Spleen (tissue), 11 donors: ENCODE results near the gene PNLIP. TPM values are rescaled to one million over a fixed set of nuclear protein-coding genes. Genes with fewer than 3 reads are reported as not detected.

Source experiments
- DNase-seq: peaks from one replicate; pipeline ENCODE4 v3.0.0-alpha.2; 2020
- H3K27ac ChIP-seq, 8 donors: fragments of 200-600 bp; sonication (generic) in 7 of 8; 1 replicate in 4 of 8; 2 replicates in 4 of 8; pipeline versions ENCODE4 v1.5.0 to v1.8.0; 2016 to 2021; ENCODE audit warnings: inconsistent platforms in 4 of 8, mild to moderate bottlenecking in 4 of 8, moderate library complexity in 1 of 8
- H3K27me3 ChIP-seq, 7 donors: fragments of 200-600 bp; sonication (generic) in 6 of 7; replicated peaks in 1 of 7; 1 replicate in 4 of 7; 2 replicates in 3 of 7; pipeline versions ENCODE4 v1.5.0 to v1.8.0; 2016 to 2021; ENCODE audit warnings: inconsistent platforms in 3 of 7, mild to moderate bottlenecking in 1 of 7
- H3K36me3 ChIP-seq, 6 donors: fragments of 200-600 bp; sonication (generic) in 5 of 6; 1 replicate in 4 of 6; 2 replicates in 2 of 6; pipeline versions ENCODE4 v1.5.0 to v1.8.0; 2016 to 2021; ENCODE audit warnings: inconsistent platforms in 2 of 6
- H3K4me1 ChIP-seq, 6 donors: fragments of 200-600 bp; sonication (generic) in 5 of 6; 1 replicate in 3 of 6; 2 replicates in 3 of 6; pipeline versions ENCODE4 v1.5.0 to v1.8.0; 2016 to 2021; ENCODE audit warnings: inconsistent platforms in 3 of 6
- H3K4me3 ChIP-seq, 8 donors: fragments of 200-600 bp; sonication (generic) in 7 of 8; 1 replicate in 4 of 8; 2 replicates in 4 of 8; pipeline versions ENCODE4 v1.5.0 to v1.8.0; 2016 to 2021; ENCODE audit warnings: inconsistent platforms in 4 of 8, mild to moderate bottlenecking in 4 of 8, moderate library complexity in 2 of 8
- H3K9me3 ChIP-seq, 8 donors: fragments of 200-600 bp; sonication (generic) in 7 of 8; 1 replicate in 4 of 8; 2 replicates in 4 of 8; pipeline versions ENCODE4 v1.5.0 to v1.8.0; 2016 to 2021; ENCODE audit warnings: inconsistent platforms in 4 of 8
- CTCF ChIP-seq, 11 experiments: fragments of 200-600 bp in 7 of 11; fragments of 450-650 bp in 4 of 11; sonication (generic) in 4 of 11; IDR thresholded peaks in 8 of 11; conservative IDR thresholded peaks in 3 of 11; 1 replicate in 7 of 11; 2 replicates in 4 of 11; pipeline versions ENCODE4 v1.4.0 to v1.8.0; 2016 to 2021; ENCODE audit warnings: antibody characterized with exemption in 11 of 11, inconsistent platforms in 4 of 11, mild to moderate bottlenecking in 1 of 11
- POLR2A ChIP-seq, 3 donors: fragments of 450-650 bp; IDR thresholded peaks; one replicate each; pipeline ENCODE4 v1.5.1; 2017; ENCODE audit warnings: antibody characterized with exemption in 3 of 3, mild to moderate bottlenecking in 1 of 3
- POLR2AphosphoS5 ChIP-seq, 3 donors: sonication (generic); formaldehyde crosslinking; IDR thresholded peaks; one replicate each; pipeline ENCODE4 v1.5.1; 2017; ENCODE audit warnings: antibody characterized with exemption in 3 of 3
- WGBS, 5 donors: extraction: QIAGEN DNeasy Blood & Tissue Kit in 3 of 5; methylation state at CpG; one replicate each; pipeline versions ENCODE4 v1.1.5 to v1.1.7; 2013 to 2018; 5-methylcytosine and 5-hydroxymethylcytosine counted together
- intact Hi-C: fragments of 100-400 bp; cut with DNase I; formaldehyde crosslinking; loops from one replicate; pipeline ENCODE4 v1.15.0; 2023; ENCODE audit warnings: low total_unique reads
- polyA plus RNA-seq, 3 donors: library from polyadenylated mRNA; stranded (reverse); fragments of 200-250 nt; gene quantifications; one replicate each; pipeline ENCODE4 v1.2.1, GENCODE V29; 2013
- total RNA-seq, 7 donors: library from RNA; depleted of rRNA in 3 of 7; stranded (reverse); fragments of >200 nt in 3 of 7; fragmentation: NEBNext Ultra II Directional in 4 of 7; extraction: Animal tissue kit (Norgen Biotek cat#: 25700) in 4 of 7; gene quantifications; one replicate each; pipeline versions ENCODE4 v1.1.0 to v1.2.1, GENCODE V29; 2016 to 2021
- donor health status: healthy with polysubstance abuse.
- donor health status: DM: no; HTN: no; CAD: no; lungs with moderate emphysema.
- donor health status: DM: no; HTN: no; CAD: no.
- donor health status: Bipolar disorder and iron deficiency.
- donor health status: healthy.
- donor health status: DM: no; HTN: no; CAD: no.
- donor health status: DM: yes; HTN: yes; CAD: no.

Gene PNLIP
- total and polyA plus RNA-seq, 10 donors = 0.18 to 3.0 (median 1.2) TPM; not detected in 5

- H3K9me3 ChIP-seq = no peaks in the 10 kb centered on the region
- no peaks in the 10 kb centered on the region for H3K27me3 ChIP-seq
- H3K27ac ChIP-seq = no peak overlapping the region
- H3K36me3 ChIP-seq = no peaks in the 10 kb centered on the region
- DNase-seq = no peak
- H3K4me3 ChIP-seq = no peak overlapping the region
- no peak for TF ChIP-seq CTCF (IDR thresholded peaks at IDR 0.05 in 8 of 11, conservative IDR thresholded peaks at IDR 0.05 in 3 of 11)
- TF ChIP-seq POLR2A (IDR thresholded peaks at IDR 0.05) = no peak
- no peak for TF ChIP-seq POLR2AphosphoS5 (IDR thresholded peaks at IDR 0.05)
- H3K4me1 ChIP-seq = no peaks in the 10 kb centered on the region
- 58 to 70% (median 62%) methylated on average over 5 of the region's 5 CpGs for WGBS, 5 donors
- intact Hi-C loops = no loop called here
Measured at GRCh38 chr10:116554628-116555027, 8.9 kb downstream of the PNLIP start.

- DNase-seq = no peak
- intact Hi-C loops = no loop called here
- Histone ChIP-seq H3K27me3 (no peaks in the 10 kb centered on the region), H3K9me3 (no peaks in the 10 kb centered on the region), H3K4me3 (no peak overlapping the region), H3K36me3 (no peaks in the 10 kb centered on the region), H3K4me1 (no peaks in the 10 kb centered on the region), H3K27ac (no peak overlapping the region)
- 72 to 81% (median 78%) methylated on average over 6 of the region's 6 CpGs for WGBS, 5 donors
- TF ChIP-seq POLR2A (IDR thresholded peaks at IDR 0.05) (no peak), CTCF (IDR thresholded peaks at IDR 0.05 in 8 of 11, conservative IDR thresholded peaks at IDR 0.05 in 3 of 11) (no peak), POLR2AphosphoS5 (IDR thresholded peaks at IDR 0.05) (no peak)
Measured at GRCh38 chr10:116555880-116556279, 10.1 kb downstream of the PNLIP start.

- TF ChIP-seq POLR2A (IDR thresholded peaks at IDR 0.05) (no peak), POLR2AphosphoS5 (IDR thresholded peaks at IDR 0.05) (no peak), CTCF (IDR thresholded peaks at IDR 0.05 in 8 of 11, conservative IDR thresholded peaks at IDR 0.05 in 3 of 11) (no peak)
- 80 to 87% (median 85%) methylated on average over 5 of the region's 5 CpGs for WGBS, 5 donors
- no peak for DNase-seq
- H3K4me1 ChIP-seq = no peaks in the 10 kb centered on the region
- no peak overlapping the region for H3K27ac ChIP-seq
- no peaks in the 10 kb centered on the region for H3K27me3 ChIP-seq
- intact Hi-C loops = no loop called here
- no peak overlapping the region for H3K4me3 ChIP-seq
- no peaks in the 10 kb centered on the region for H3K9me3 ChIP-seq
- H3K36me3 ChIP-seq = no peaks in the 10 kb centered on the region
Measured at GRCh38 chr10:116557305-116557880, 11.7 kb downstream of the PNLIP start.

- DNase-seq = no peak
- Histone ChIP-seq H3K4me1 (no peaks in the 10 kb centered on the region), H3K9me3 (no peaks in the 10 kb centered on the region), H3K27me3 (no peaks in the 10 kb centered on the region), H3K36me3 (no peaks in the 10 kb centered on the region), H3K4me3 (no peak overlapping the region), H3K27ac (no peak overlapping the region)
- TF ChIP-seq POLR2AphosphoS5 (IDR thresholded peaks at IDR 0.05) (no peak), POLR2A (IDR thresholded peaks at IDR 0.05) (no peak)
- intact Hi-C loops = no loop called here
- WGBS, 5 donors = 88 to 98% (median 92%) methylated on average over 8 of the region's 8 CpGs
Measured at GRCh38 chr10:116565534-116565933, 19.8 kb downstream of the PNLIP start.

GRCh38 chr10:116566932-116567331, 21.2 kb downstream of the PNLIP start:
- DNase-seq = no peak
- intact Hi-C loops = no loop called here
- no peaks in the 10 kb centered on the region for H3K9me3 ChIP-seq
- no peaks in the 10 kb centered on the region for H3K36me3 ChIP-seq
- no peaks in the 10 kb centered on the region for H3K27me3 ChIP-seq
- no peak overlapping the region for H3K27ac ChIP-seq
- H3K4me3 ChIP-seq = no peak overlapping the region
- no peaks in the 10 kb centered on the region for H3K4me1 ChIP-seq
- TF ChIP-seq POLR2AphosphoS5 (IDR thresholded peaks at IDR 0.05) (no peak), CTCF (IDR thresholded peaks at IDR 0.05 in 8 of 11, conservative IDR thresholded peaks at IDR 0.05 in 3 of 11) (no peak), POLR2A (IDR thresholded peaks at IDR 0.05) (no peak)
